SH-SY5Y (cell line): Measurements from ENCODE around the gene SNRPB2.

Source experiments
- GATA2 ChIP-seq: IDR thresholded peaks from 2 replicates; pipeline ENCODE4 v1.6.1; 2011; ENCODE audit warnings: mild to moderate bottlenecking, low read depth, low read length
- GATA3 ChIP-seq: IDR thresholded peaks from 2 replicates; pipeline ENCODE4 v1.6.1; 2011; ENCODE audit warnings: low read depth, mild to moderate bottlenecking, low read length, moderate library complexity

SNRPB2 gene

DNA sequence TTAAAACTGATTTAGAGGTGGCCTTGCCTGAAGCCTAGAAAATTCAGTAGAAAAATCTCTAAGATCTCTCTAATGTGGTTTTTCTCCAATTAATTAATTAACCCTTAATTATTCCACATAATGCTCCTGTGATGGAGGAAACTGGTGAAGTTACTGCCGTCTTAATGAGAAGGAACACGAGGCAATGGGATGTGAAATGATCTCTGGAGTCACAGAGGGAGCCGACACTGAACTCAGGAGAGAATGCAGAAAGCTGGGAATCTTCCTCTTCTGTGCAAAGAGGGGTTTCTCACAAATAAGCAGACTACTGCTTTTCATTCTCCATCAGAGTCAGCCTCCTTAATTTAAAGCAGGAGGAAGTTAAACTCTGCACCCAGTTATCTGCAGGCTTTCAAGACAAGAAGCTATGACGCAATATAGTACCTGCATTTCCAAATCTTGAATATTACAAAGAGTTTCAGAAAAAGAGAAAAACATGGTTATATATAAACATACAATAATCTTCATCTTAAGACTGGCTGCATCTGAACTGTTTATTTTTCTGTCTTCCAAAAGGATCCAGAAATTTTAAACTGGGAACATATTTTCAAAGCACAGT lies 18.1 kb upstream of the SNRPB2 start:
- no peak for TF ChIP-seq GATA3
- no peak for TF ChIP-seq GATA2

DNA sequence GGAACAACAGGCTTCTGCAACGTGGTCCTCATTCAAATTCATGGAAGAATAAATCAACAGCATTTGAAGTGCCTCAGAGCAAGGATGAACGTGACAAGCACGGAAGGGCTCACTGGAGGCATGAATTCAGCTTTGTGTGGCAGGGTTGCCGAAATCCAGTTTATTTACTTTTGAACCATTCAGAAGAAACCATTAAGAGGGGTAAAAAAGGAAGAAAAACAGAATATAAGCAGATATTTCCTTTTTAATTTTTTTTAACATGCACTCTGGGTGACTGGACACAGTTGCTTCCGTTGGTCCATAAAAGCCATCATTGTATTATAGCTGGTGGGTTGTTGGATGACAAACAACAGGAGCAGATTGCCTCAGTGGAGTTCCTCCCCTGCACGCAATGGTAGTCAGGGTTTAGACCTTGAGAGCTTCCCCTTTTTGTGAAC lies 17.3 kb upstream of the SNRPB2 start:
- TF ChIP-seq GATA2 (no peak), GATA3 (no peak)

DNA sequence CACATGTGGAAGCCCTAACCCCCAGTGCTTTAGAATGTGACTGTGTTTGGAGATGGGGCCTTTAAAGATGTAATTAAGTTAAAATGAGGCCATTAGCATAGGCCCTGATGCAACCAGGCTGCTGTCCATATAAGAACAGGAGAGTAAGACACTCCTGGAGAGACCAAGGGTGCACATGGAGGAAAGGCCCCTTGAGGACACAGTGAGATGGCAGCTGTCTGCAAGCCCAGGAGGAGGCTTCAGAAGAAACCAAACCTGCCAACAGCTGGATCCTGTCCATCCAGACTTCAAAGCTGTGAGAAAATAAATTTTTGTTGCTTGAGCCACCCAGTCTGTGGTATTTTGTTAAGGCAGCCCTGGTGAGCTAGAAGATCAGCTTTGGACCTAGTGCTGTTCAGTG lies 16.8 kb upstream of the SNRPB2 start:
- no peak for TF ChIP-seq GATA3
- TF ChIP-seq GATA2, result no peak

DNA sequence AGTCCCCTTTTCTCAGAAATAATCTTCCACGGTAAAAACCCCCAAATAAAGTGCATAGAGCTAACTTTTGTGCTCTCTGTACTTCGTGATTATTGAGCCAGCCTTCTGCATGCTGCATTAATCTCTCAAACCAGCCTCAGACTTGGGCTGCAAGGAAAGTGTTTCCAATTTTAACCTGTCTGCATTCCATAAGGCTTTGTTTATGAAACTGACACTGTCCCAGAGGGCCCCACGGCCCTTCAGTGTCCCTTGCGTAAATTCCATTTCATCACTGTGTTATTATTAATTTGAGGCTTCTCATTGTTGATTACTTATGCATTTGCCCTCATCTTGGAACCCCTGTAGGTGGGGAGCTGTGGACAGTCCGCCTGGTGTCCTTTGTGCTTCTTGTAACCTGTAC lies 15.6 kb upstream of the SNRPB2 start:
- TF ChIP-seq GATA3 (no peak), GATA2 (no peak)

DNA sequence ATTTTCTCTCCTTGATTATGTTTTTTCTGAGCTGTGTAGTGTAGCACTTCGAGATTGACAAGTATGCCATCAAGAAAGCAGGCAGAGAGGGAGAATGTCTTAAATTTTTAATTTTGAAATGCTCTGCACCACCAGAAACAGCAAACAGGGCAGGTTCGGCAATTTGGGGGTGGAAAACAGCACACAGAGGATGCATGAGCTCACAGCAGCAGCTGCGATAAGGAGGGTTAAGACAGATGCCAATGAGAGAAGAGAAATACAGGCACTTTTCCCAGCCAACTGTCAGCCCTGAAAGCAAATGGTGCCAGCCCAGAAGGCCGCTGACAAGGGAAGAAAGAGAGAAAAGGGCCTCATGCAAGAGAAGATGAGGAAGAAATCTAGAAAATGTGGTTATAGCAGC lies 15.1 kb upstream of the SNRPB2 start:
- TF ChIP-seq GATA3, result no peak
- no peak for TF ChIP-seq GATA2

DNA sequence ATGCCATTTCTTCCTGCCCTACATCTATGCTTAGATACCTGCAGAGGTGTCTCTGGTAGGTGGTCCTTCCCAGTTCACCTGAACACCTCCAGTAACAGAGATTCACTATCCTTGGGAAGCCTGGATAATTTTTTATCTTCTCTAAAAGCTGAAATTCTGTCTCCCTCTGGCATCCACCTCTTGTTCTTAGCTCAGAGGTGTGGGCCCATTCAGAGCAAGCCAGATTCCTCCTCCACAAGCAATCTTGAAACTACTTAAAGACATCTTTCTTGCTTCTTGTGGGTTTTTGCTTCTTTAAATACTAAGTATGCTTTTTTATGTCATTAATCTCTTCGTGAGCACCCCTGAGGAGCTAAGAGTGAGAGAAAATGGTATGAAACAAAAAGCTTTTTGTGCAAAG lies 10.4 kb upstream of the SNRPB2 start:
- no peak for TF ChIP-seq GATA3
- TF ChIP-seq GATA2, result no peak

DNA sequence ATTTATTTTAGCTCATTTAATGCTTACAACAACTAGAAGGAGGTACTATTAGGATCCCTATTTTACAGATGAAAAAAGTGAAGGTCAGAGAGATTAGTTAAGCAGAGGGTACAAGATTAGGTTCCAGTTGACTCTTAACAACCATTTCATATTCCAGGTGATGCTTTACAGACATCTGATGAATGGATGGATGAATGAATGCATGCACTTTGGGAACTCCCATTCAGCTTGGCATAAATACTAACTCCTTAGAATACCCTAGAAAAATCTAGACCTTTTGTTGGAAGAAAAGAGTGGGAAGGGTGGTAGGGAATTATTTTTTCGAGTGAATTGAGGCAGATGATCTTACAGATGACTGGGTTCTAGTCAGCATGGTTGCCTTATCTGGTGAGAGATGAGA lies 746 bp upstream of the SNRPB2 start:
- TF ChIP-seq GATA2, result no peak
- TF ChIP-seq GATA3, result no peak

DNA sequence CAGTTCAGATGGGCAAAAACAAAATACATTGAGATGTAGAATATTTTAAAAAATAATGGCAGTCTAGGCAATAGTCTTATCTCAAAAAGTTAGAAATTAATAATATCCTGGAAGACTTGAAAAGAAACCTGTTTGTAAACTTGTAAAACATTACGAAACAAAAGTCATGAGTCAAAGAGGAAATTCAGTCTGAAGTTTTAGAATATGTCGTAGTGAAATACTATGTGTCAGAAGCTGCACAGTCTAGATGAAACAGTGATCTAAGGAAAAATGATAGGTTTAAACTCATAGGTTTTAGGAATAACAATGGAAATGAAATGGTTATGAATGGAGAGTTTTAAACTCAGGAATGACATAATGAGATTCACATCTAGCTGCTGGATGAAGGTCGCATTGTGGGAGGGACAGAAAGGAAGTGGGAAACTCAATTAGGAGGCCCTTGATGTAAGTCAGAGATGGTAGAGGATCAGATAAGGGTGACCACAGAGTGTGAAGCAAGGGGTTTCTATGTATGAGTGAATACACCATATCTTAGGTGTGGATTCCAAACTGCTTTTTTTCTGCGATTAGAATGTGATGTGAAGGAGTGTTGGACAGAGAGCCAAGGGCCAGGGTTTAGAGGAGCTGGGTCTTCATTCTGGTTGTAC lies 2.8 kb downstream of the SNRPB2 start:
- TF ChIP-seq GATA3, result no peak
- TF ChIP-seq GATA2, result peak; percentile 57; the same call in 1 of the 2 replicates

DNA sequence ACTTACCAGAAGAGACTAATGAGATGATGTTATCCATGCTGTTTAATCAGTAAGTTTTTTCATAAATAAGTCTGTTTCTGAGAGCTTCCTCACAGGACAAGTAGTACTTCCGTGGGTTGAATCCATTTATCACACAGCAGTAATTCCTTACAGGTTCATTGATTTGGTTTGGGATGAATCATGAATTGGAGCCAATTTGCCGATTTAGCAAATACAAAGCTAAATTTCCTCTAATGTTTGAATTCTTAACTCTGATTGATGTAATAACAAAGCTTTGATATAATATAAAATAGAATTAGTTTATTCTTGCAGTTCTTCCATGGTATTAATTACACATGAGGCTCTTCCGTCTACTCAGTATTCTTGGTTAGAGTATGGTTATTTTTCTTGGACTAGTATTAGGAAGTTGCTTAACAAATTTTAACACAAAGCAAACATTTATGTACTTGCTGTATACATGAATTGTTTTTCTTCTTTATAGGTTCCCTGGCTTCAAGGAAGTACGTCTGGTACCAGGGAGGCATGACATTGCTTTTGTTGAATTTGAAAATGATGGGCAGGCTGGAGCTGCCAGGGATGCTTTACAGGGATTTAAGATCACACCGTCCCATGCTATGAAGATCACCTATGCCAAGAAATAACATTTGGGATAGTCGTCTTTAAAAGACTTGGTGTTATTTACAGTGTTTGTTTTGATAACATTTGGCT lies 10.7 kb downstream of the SNRPB2 start:
- TF ChIP-seq GATA3 (no peak), GATA2 (no peak)

DNA sequence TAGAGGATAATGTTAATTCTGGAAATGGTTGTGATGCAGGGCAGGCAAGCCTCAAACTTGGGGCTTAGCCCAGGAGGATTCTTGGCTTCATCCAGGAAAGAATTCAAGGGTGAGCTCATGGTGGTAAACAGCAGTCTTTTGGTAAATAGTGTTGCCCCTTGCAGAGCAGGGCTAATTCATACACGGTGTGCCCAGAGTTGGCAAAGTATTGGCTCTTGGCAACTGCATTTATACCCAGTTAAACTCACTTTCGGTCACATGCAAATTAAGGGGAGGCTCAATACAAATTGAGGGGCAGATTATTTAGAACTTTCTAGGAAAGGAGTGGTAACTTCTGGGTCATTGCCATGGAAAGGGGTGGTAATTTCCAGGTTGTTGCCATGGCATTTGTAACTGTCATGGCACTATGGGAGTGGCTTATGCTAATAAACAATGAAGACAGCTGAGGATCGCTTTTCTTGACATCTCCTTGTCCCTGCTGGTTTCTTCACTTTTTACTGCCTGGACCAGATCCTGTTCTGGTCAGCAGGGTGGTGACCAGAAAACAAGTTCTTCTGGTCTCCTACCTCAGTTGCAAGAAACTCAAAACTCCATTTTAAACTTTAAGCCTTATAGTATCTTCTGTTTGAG lies 14.5 kb downstream of the SNRPB2 start:
- no peak for TF ChIP-seq GATA3
- TF ChIP-seq GATA2, result no peak

DNA sequence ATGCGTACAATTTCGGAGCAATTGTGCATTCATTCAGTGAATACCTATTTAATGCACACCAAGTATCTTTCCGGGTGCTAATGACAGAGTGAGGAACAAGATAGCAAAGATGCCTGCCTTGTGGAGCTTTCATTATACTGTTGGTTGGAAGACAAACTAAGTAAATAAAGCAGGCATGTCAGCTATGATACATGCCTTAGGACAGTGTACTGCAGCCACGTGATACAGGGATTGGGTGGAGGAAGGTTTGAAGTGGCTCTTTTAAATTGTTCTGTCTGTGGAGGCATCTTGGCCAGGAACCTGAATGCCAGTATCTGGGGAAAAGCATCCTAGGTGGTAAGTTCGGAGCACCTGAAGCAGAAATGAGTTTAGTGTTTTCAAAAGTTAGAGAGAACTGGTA lies 15.4 kb downstream of the SNRPB2 start:
- no peak for TF ChIP-seq GATA3
- no peak for TF ChIP-seq GATA2

DNA sequence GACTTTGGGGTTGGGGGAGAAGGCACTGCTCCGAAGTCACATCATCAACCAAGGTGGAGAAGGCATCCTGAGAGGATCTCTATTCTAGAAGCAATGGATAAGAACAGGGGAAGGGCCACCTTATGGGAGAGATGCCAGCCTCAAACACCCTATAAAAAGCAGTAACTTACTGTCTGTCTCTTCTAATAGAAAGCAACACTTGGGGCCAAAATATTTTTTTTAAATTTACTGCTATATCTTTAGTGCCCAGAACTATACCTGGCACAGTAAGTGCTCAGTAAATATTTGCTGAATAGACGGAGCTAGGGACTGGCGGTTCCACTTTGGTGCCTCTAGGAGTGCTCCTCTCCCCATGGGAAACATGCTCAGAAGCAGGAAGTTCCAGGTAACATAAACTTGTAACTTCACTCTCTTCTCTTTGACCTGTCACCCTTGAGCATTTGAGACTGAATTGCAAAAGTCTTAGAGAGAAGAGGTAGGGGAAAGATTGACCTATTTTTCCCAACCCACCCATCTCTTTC lies 17.5 kb downstream of the SNRPB2 start:
- TF ChIP-seq GATA3 (no peak), GATA2 (no peak)

DNA sequence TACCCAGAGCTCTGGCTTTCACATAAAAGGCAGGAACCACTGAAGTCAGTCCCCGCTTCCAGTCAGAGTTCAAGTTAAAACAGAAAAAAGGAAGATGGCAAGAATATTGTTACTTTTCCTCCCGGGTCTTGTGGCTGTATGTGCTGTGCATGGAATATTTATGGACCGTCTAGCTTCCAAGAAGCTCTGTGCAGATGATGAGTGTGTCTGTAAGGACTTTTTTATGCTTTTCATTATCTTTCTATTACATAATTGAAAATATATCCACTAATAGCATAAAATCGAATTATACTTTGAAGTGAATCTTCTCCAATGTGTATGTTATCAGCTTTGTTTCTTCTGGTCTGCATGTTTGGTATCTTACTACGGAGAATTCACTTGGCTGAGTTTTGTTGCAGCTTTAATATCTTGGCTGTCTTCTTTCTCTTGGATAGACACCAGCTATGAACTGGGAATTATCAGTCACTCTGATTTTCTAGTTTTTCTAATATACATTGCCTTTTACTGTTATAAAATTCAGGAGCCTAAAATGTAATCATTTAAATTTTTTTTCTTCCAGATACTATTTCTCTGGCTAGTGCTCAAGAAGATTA lies 18.6 kb downstream of the SNRPB2 start, which contains the start of gene OTOR:
OTOR (plus strand) TSS at position 51 of the 593 bp plus-strand sequence; CDS start at position 95, 44 bp downstream.
- TF ChIP-seq GATA2, result no peak
- TF ChIP-seq GATA3, result no peak

DNA sequence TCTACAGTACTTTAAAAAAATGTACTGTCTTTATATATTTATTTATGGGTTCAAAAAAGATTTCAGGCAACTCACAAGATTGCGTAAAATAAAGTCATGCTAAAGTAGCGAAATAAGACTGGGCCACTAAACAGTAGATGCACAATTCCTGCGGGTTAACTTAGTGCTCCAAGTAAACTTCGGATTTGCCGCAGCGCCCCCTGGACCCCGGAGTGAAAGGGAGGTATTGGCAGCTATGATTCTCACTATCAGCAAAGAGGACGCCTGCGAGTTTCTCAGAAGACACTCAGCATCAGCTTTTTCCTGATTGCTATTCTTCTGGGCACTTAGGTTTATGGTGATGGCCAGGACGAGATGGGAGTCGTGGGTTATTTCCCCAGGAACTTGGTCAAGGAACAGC lies 19.7 kb downstream of the SNRPB2 start:
- TF ChIP-seq GATA2 (no peak), GATA3 (no peak)
